OCI-LY1 (cell line): ENCODE measurements around the gene PLEKHM3.

Experiments used
- H2AFZ ChIP-seq: fragments of 200-600 bp; sonication (generic), shearing (Covaris generic); 2 replicates; pipeline ENCODE4 v1.6.0; 2014; ENCODE audit warnings: antibody characterized with exemption, mild to moderate bottlenecking, low read length
- H3F3A ChIP-seq: fragments of 200-600 bp; sonication (generic), shearing (Covaris generic); 2 replicates; pipeline ENCODE4 v1.6.0; 2014; ENCODE audit warnings: mild to moderate bottlenecking, antibody characterized with exemption, low read length, moderate library complexity; ENCODE audit not compliant: insufficient read depth
- H3K27ac ChIP-seq: fragments of 200-600 bp; sonication (generic); 2 replicates; pipeline ENCODE4 v1.5.1; 2014; ENCODE audit warnings: low read length, mixed run types, mild to moderate bottlenecking, low read depth; ENCODE audit not compliant: poor library complexity, severe bottlenecking
- H3K27me3 ChIP-seq: fragments of 200-600 bp; sonication (generic); 2 replicates; pipeline ENCODE4 v1.6.0; 2014; ENCODE audit warnings: antibody characterized with exemption, mild to moderate bottlenecking, low read length, moderate library complexity; ENCODE audit not compliant: insufficient read depth
- H3K36me3 ChIP-seq: fragments of 200-600 bp; sonication (generic); 2 replicates; pipeline ENCODE4 v1.6.1; 2014; ENCODE audit warnings: mild to moderate bottlenecking, antibody characterized with exemption, low read length, moderate library complexity, mixed read lengths; ENCODE audit not compliant: insufficient read depth
- H3K4me1 ChIP-seq: fragments of 200-600 bp; sonication (generic); 2 replicates; pipeline ENCODE4 v1.5.1; 2014; ENCODE audit warnings: mild to moderate bottlenecking, low read length, moderate library complexity; ENCODE audit not compliant: insufficient read depth, severe bottlenecking
- H3K4me2 ChIP-seq: fragments of 200-600 bp; sonication (generic), shearing (Covaris generic); 2 replicates; pipeline ENCODE4 v1.6.1; 2014; ENCODE audit warnings: low read length
- H3K4me3 ChIP-seq: fragments of 200-600 bp; sonication (generic); 2 replicates; pipeline ENCODE4 v1.5.1; 2014; ENCODE audit warnings: low read length, low read depth, mild to moderate bottlenecking, mixed read lengths; ENCODE audit not compliant: poor library complexity, severe bottlenecking
- H3K79me2 ChIP-seq: fragments of 200-600 bp; shearing (Covaris generic); 2 replicates; pipeline ENCODE4 v1.6.1; 2016; ENCODE audit warnings: mixed run types, low read length, mixed read lengths; ENCODE audit not compliant: insufficient read depth
- H3K9ac ChIP-seq: fragments of 200-600 bp; sonication (generic), shearing (Covaris generic); 2 replicates; pipeline ENCODE4 v1.6.1; 2014; ENCODE audit warnings: mild to moderate bottlenecking, low read length, mixed read lengths
- H3K9me2 ChIP-seq: fragments of 200-600 bp; sonication (generic), shearing (Covaris generic); 2 replicates; pipeline ENCODE4 v1.6.1; 2014; ENCODE audit warnings: low read depth, mild to moderate bottlenecking, low read length, mixed read lengths
- H3K9me3 ChIP-seq: fragments of 200-600 bp; shearing (Covaris generic); 2 replicates; pipeline ENCODE4 v1.6.1; 2014; ENCODE audit warnings: low read length, mixed read lengths
- H4K20me1 ChIP-seq: fragments of 200-600 bp; sonication (generic), shearing (Covaris generic); 2 replicates; pipeline ENCODE4 v1.6.0; 2016; ENCODE audit warnings: mild to moderate bottlenecking, low read length; ENCODE audit not compliant: insufficient read depth
- CTCF ChIP-seq: fragments of 200-600 bp; sonication (generic), shearing (Covaris generic); IDR thresholded peaks from 2 replicates; pipeline ENCODE4 v1.5.1; 2017; ENCODE audit warnings: mild to moderate bottlenecking, antibody characterized with exemption, low read length, moderate library complexity, mixed read lengths
- EZH2 ChIP-seq: fragments of 200-600 bp; sonication (generic), shearing (Covaris generic); IDR thresholded peaks from 2 replicates; pipeline ENCODE4 v1.8.0; 2017; ENCODE audit warnings: borderline replicate concordance, mixed run types, mild to moderate bottlenecking, antibody characterized with exemption, low read length, moderate library complexity, mixed read lengths

Gene PLEKHM3

GRCh38 chr2:207808119-207808518 lies 217.2 kb downstream of the PLEKHM3 start:
- H3F3A ChIP-seq, result no peaks in the 10 kb centered on the region
- no peak overlapping the region for H2AFZ ChIP-seq
- H3K27me3 ChIP-seq, result no peaks in the 10 kb centered on the region
- H3K9ac ChIP-seq, result no peak overlapping the region
- H4K20me1 ChIP-seq, result no peaks in the 10 kb centered on the region
- peaks cover 7% of the 10 kb centered on the region for H3K4me1 ChIP-seq
- no peaks in the 10 kb centered on the region for H3K79me2 ChIP-seq
- H3K9me3 ChIP-seq, result no peaks in the 10 kb centered on the region
- no peaks in the 10 kb centered on the region for H3K36me3 ChIP-seq
- H3K4me2 ChIP-seq, result no peak overlapping the region
- H3K4me3 ChIP-seq, result no peak overlapping the region
- H3K9me2 ChIP-seq, result no peaks in the 10 kb centered on the region
- TF ChIP-seq CTCF (no peak), EZH2 (no peak)
- H3K27ac ChIP-seq, result no peak overlapping the region

GRCh38 chr2:207807516-207807915 lies 217.8 kb downstream of the PLEKHM3 start:
- no peak overlapping the region for H2AFZ ChIP-seq
- H3F3A ChIP-seq, result no peaks in the 10 kb centered on the region
- no peak overlapping the region for H3K4me3 ChIP-seq
- TF ChIP-seq CTCF, result no peak
- no peak for TF ChIP-seq EZH2
- H3K9me3 ChIP-seq, result no peaks in the 10 kb centered on the region
- H3K4me2 ChIP-seq, result no peak overlapping the region
- no peak overlapping the region for H3K27ac ChIP-seq
- H3K36me3 ChIP-seq, result no peaks in the 10 kb centered on the region
- H3K79me2 ChIP-seq, result no peaks in the 10 kb centered on the region
- no peak overlapping the region for H3K9ac ChIP-seq
- peaks cover 7% of the 10 kb centered on the region for H3K4me1 ChIP-seq
- no peaks in the 10 kb centered on the region for H3K27me3 ChIP-seq
- no peaks in the 10 kb centered on the region for H4K20me1 ChIP-seq
- no peaks in the 10 kb centered on the region for H3K9me2 ChIP-seq

- Histone ChIP-seq H3K9me3 (no peaks in the 10 kb centered on the region), H3K79me2 (no peaks in the 10 kb centered on the region), H2AFZ (no peak overlapping the region), H3K27ac (no peak overlapping the region), H3K4me1 (peaks cover 2% of the 10 kb centered on the region), H3K4me2 (no peak overlapping the region), H3K9me2 (no peaks in the 10 kb centered on the region), H3K9ac (no peak overlapping the region), H3K27me3 (no peaks in the 10 kb centered on the region), H3K4me3 (no peak overlapping the region), H3K36me3 (no peaks in the 10 kb centered on the region), H3F3A (no peaks in the 10 kb centered on the region), H4K20me1 (no peaks in the 10 kb centered on the region)
- no peak for TF ChIP-seq EZH2
- no peak for TF ChIP-seq CTCF
Observed at GRCh38 chr2:207805566-207806226, 219.6 kb downstream of the PLEKHM3 start.
